ENCODE results near the gene TRIM62.
"Not testable (repeated sequence)": the region's sequence is repeated elsewhere in the genome, so short reads cannot be mapped to it uniquely, and the experiment has no call there.

TRIM62 gene

GRCh38 chr1:33117440-33118085, 64.3 kb downstream of the TRIM62 start:
- Histone ChIP-seq H2AFZ (no peak overlapping the region), H3K9ac (no peak overlapping the region), H3K4me1 (no peaks in the 10 kb centered on the region), H3K4me3 (ENCODE audit: low read depth, low read length) (no peak overlapping the region), H3K27ac (no peak overlapping the region), H3K36me3 (ENCODE audit: control insufficient read depth, insufficient read depth, low read length) (no peaks in the 10 kb centered on the region), H3K79me2 (no peaks in the 10 kb centered on the region), H3K9me3 (ENCODE audit: control insufficient read depth, low read length) (no peaks in the 10 kb centered on the region), H3K27me3 (ENCODE audit: control insufficient read depth, insufficient read depth, low read length) (no peaks in the 10 kb centered on the region), H3K4me2 (ENCODE audit: low read length) (no peak overlapping the region)
- TF ChIP-seq, protein P1, sequence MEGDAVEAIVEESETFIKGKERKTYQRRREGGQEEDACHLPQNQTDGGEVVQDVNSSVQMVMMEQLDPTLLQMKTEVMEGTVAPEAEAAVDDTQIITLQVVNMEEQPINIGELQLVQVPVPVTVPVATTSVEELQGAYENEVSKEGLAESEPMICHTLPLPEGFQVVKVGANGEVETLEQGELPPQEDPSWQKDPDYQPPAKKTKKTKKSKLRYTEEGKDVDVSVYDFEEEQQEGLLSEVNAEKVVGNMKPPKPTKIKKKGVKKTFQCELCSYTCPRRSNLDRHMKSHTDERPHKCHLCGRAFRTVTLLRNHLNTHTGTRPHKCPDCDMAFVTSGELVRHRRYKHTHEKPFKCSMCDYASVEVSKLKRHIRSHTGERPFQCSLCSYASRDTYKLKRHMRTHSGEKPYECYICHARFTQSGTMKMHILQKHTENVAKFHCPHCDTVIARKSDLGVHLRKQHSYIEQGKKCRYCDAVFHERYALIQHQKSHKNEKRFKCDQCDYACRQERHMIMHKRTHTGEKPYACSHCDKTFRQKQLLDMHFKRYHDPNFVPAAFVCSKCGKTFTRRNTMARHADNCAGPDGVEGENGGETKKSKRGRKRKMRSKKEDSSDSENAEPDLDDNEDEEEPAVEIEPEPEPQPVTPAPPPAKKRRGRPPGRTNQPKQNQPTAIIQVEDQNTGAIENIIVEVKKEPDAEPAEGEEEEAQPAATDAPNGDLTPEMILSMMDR (IDR thresholded peaks at IDR 0.05): no peak

DNA sequence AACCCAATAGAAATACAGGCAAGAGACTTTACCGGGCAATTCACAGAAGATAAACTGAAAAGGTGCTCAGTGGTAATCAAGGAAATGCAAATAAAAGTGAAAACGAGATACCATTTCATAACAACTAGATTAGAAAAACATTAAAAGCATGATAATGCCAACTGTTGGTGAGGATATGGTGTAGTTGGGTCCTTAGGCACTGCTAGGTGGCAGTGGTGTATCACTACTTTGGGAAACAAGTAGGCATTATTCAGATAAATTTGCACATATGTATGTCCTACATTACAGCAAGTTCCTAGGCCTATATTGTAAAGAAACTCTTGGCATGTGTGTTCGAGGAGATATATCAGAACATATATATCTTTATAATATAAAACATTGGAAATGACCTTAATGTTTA, 69.9 kb downstream of the TRIM62 start:
- no peaks in the 10 kb centered on the region for H3K27me3 ChIP-seq (ENCODE audit: control insufficient read depth, insufficient read depth, low read length)
- H3K4me1 ChIP-seq: no peaks in the 10 kb centered on the region
- H3K79me2 ChIP-seq: no peaks in the 10 kb centered on the region
- H3K27ac ChIP-seq: no peak overlapping the region
- H3K9ac ChIP-seq: no peak overlapping the region
- TF ChIP-seq, protein P1 (IDR thresholded peaks at IDR 0.05): no peak
- no peaks in the 10 kb centered on the region for H3K9me3 ChIP-seq (ENCODE audit: control insufficient read depth, low read length)
- no peak overlapping the region for H3K4me3 ChIP-seq (ENCODE audit: low read depth, low read length)
- H2AFZ ChIP-seq: no peak overlapping the region
- no peaks in the 10 kb centered on the region for H3K36me3 ChIP-seq (ENCODE audit: control insufficient read depth, insufficient read depth, low read length)
- H3K4me2 ChIP-seq (ENCODE audit: low read length): no peak overlapping the region

- Histone ChIP-seq H3K36me3 (ENCODE audit: control insufficient read depth, insufficient read depth, low read length) (no peaks in the 10 kb centered on the region), H3K4me1 (no peaks in the 10 kb centered on the region), H3K9me3 (ENCODE audit: control insufficient read depth, low read length) (no peaks in the 10 kb centered on the region), H3K9ac (no peak overlapping the region), H2AFZ (no peak overlapping the region), H3K27me3 (ENCODE audit: control insufficient read depth, insufficient read depth, low read length) (no peaks in the 10 kb centered on the region), H3K27ac (no peak overlapping the region), H3K79me2 (no peaks in the 10 kb centered on the region), H3K4me2 (ENCODE audit: low read length) (no peak overlapping the region), H3K4me3 (ENCODE audit: low read depth, low read length) (no peak overlapping the region)
- TF ChIP-seq, protein P1 (IDR thresholded peaks at IDR 0.05): no peak
Measured at GRCh38 chr1:33110477-33110876, 71.4 kb downstream of the TRIM62 start.

- not testable (repeated sequence) for H2AFZ ChIP-seq; H3K4me1 ChIP-seq; H3K27me3 ChIP-seq (ENCODE audit: control insufficient read depth, insufficient read depth, low read length); H3K79me2 ChIP-seq; H3K36me3 ChIP-seq (ENCODE audit: control insufficient read depth, insufficient read depth, low read length); H3K9ac ChIP-seq; H3K4me2 ChIP-seq (ENCODE audit: low read length); H3K4me3 ChIP-seq (ENCODE audit: low read depth, low read length); H3K9me3 ChIP-seq (ENCODE audit: control insufficient read depth, low read length)
- peak overlapping the region; percentile 49 for H3K27ac ChIP-seq
Measured at GRCh38 chr1:33100119-33100415, 81.8 kb downstream of the TRIM62 start.

GRCh38 chr1:33099290-33100118, 82.3 kb downstream of the TRIM62 start:
- Histone ChIP-seq H3K27ac (peak overlapping the region; percentile 49), H3K36me3 (ENCODE audit: control insufficient read depth, insufficient read depth, low read length) (no peaks in the 10 kb centered on the region), H3K9me3 (ENCODE audit: control insufficient read depth, low read length) (no peaks in the 10 kb centered on the region), H3K9ac (no peak overlapping the region), H2AFZ (no peak overlapping the region), H3K4me2 (ENCODE audit: low read length) (no peak overlapping the region), H3K79me2 (no peaks in the 10 kb centered on the region), H3K27me3 (ENCODE audit: control insufficient read depth, insufficient read depth, low read length) (no peaks in the 10 kb centered on the region), H3K4me3 (ENCODE audit: low read depth, low read length) (no peak overlapping the region), H3K4me1 (peaks cover 4% of the 10 kb centered on the region)
- TF ChIP-seq, protein P1 (IDR thresholded peaks at IDR 0.05): no peak
